ENCODE data around the gene SEPSECS.

The SEPSECS gene

DNA sequence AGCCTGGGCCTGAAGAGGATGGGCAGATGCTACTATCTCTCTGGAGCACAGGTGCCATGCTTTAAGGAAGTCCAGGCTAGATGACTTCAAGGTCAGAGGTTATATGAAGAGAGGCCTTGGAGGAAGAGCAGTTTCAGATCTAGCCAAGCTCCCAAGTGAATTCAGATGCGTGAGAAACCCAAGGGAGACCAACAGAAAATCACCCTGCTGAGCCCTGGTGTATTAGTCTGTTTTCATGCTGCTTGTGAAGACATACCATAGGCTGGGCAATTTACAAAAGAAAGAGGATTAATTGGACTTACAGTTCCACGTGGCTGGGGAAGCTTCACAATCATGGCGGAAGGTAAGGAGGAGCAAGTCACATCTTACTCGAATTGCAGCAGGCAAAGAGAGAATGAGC lies 81.7 kb downstream of the SEPSECS start:
- TF ChIP-seq, protein P1, sequence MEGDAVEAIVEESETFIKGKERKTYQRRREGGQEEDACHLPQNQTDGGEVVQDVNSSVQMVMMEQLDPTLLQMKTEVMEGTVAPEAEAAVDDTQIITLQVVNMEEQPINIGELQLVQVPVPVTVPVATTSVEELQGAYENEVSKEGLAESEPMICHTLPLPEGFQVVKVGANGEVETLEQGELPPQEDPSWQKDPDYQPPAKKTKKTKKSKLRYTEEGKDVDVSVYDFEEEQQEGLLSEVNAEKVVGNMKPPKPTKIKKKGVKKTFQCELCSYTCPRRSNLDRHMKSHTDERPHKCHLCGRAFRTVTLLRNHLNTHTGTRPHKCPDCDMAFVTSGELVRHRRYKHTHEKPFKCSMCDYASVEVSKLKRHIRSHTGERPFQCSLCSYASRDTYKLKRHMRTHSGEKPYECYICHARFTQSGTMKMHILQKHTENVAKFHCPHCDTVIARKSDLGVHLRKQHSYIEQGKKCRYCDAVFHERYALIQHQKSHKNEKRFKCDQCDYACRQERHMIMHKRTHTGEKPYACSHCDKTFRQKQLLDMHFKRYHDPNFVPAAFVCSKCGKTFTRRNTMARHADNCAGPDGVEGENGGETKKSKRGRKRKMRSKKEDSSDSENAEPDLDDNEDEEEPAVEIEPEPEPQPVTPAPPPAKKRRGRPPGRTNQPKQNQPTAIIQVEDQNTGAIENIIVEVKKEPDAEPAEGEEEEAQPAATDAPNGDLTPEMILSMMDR (IDR thresholded peaks at IDR 0.05; ENCODE audit: control insufficient read depth, insufficient read depth, low read depth, low read length, missing control alignments) = no peak
- no peak overlapping the region for H3K4me3 ChIP-seq (ENCODE audit: control insufficient read depth, low read depth, low read length)
- no peak for DNase-seq (ENCODE audit: low read depth)

DNA sequence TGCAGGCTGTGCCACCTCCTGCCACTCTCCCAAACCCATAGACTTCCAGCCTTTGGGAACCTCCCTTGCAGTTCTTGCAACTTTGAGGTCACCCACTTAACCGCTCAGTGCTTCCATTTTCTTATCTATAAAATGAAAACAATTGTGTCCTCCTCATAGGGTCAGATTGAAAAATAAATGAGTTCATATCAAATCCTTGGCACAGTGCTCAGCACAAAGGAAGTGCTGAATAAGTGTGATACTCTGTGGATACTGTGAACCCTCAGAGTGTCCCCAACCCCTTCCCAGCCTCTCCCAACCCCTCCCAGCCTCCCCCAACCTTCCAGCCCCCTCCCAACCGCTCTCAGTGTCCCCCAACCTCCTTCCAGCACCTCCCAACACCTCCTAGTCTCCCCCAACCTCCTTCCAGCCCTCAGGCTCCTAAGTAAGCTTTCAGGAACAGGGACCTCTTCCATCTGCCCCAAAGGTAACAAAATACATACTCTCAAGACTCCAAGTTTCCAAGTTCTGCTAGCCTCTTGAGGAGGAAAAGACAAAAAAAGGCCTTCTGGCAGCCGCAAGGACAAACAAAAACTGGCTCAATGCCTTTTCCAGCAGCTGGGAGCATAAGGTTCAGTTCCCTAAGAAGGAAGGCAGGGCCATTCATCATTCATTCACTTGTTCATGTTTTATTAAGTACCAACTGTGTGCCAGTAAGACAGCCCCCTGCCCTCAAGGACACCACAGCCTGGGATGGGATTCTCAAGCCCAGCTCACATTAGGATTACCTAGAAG lies 83.4 kb downstream of the SEPSECS start:
- H3K4me3 ChIP-seq (ENCODE audit: control insufficient read depth, low read depth, low read length) = no peak overlapping the region
- TF ChIP-seq, protein P1 (IDR thresholded peaks at IDR 0.05; ENCODE audit: control insufficient read depth, insufficient read depth, low read depth, low read length, missing control alignments) = no peak
- no peak for DNase-seq (ENCODE audit: low read depth)

DNA sequence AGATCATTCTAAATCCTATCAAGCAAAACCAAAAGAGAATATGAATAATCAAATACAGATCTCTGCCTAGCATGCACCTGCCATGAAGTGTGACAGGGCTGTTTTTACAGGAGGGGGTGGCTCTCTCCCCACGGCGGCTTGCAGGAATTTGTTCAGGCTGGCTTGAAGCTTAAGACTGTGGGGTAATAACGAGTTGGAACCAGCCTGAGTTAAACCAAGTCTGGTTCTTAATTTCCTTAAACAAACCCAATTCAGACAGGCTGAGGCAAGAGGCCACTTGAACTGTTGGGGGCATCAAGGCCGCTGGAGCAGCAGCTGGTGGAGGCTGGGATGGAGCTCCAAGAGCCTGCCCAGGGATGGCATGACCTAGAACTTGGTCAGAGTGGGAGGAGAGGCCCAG lies 84.4 kb downstream of the SEPSECS start:
- no peak for DNase-seq (ENCODE audit: low read depth)
- TF ChIP-seq, protein P1 (IDR thresholded peaks at IDR 0.05; ENCODE audit: control insufficient read depth, insufficient read depth, low read depth, low read length, missing control alignments) = no peak
- H3K4me3 ChIP-seq (ENCODE audit: control insufficient read depth, low read depth, low read length) = no peak overlapping the region

DNA sequence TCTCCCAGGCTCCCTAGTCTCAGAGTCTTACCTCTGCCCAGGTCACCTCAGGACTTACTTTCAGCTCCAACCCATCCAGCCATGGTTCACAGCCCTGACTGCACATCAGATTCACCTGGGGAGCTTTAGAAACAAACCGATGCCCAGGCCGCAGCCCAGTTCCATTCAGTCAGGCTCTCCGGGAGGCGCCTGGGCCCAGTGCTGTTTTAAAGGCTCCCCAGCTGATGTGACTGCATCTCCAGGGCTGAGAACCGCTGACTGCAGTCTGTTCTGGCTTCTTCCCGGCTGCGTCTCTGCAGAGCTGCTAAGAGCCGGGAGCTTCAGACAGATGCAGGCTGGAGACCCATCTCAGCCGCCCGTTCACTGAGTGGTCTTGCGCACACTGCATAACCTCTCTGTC lies 85.1 kb downstream of the SEPSECS start:
- DNase-seq (ENCODE audit: low read depth) = no peak
- no peak overlapping the region for H3K4me3 ChIP-seq (ENCODE audit: control insufficient read depth, low read depth, low read length)
- TF ChIP-seq, protein P1 (IDR thresholded peaks at IDR 0.05; ENCODE audit: control insufficient read depth, insufficient read depth, low read depth, low read length, missing control alignments) = no peak

DNA sequence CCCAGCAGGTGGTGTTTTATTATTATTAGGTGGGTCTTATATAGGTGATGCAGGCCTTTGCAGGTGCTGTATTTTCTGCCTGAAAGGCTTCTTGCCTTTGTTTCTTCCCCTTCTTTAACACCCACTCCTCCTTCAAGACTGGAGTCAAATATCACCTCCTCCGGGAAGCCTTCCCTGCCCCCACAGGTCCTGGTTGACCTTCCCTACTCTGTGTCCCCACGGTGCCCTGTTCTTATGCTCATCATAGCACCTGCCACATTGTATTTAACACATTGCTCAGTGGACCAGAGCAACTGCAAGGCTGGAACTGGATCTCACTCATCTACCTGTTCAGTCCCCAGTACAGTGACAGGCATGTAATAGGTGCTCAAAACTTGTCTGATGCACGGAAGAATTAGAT lies 89.7 kb downstream of the SEPSECS start:
- no peak for DNase-seq (ENCODE audit: low read depth)
- TF ChIP-seq, protein P1 (IDR thresholded peaks at IDR 0.05; ENCODE audit: control insufficient read depth, insufficient read depth, low read depth, low read length, missing control alignments) = no peak
- H3K4me3 ChIP-seq (ENCODE audit: control insufficient read depth, low read depth, low read length) = no peak overlapping the region
